Activated naive CD4-positive, alpha-beta T cell treated with anti-CD3 and anti-CD28 coated beads, Interleukin-2, amount 10 ng/mL, durations not matched to agents 7 days and 5 days (primary cell): Measurements from ENCODE around the gene USP43.
"Not testable (repeated sequence)": the region's sequence is repeated elsewhere in the genome, so short reads cannot be mapped to it uniquely, and the experiment has no call there.

Experiments
- CTCF ChIA-PET: fragments of 350-600 bp; sonication (Branson Sonifier 250); formaldehyde crosslinking; loops from one replicate; lab custom pipeline; 2021; ENCODE audit warnings: antibody characterized with exemption; lab: Charles Lee
- DNase-seq: peaks from one replicate; pipeline ENCODE4 v3.0.0-alpha.2; 2020
- H3K27ac Mint-ChIP-seq: one replicate; pipeline ENCODE4 v1.8.0; 2021; ENCODE audit warnings: mild to moderate bottlenecking, moderate library complexity, mixed read lengths
- H3K27me3 Mint-ChIP-seq: one replicate; pipeline ENCODE4 v1.8.0; 2021; ENCODE audit warnings: mild to moderate bottlenecking, mixed read lengths
- H3K36me3 Mint-ChIP-seq: one replicate; pipeline ENCODE4 v1.8.0; 2021; ENCODE audit warnings: mixed read lengths
- H3K4me1 Mint-ChIP-seq: one replicate; pipeline ENCODE4 v1.8.0; 2021; ENCODE audit warnings: mixed read lengths
- H3K4me3 Mint-ChIP-seq: one replicate; pipeline ENCODE4 v1.8.0; 2021; ENCODE audit warnings: mild to moderate bottlenecking, moderate library complexity, mixed read lengths
- H3K9me3 Mint-ChIP-seq: one replicate; pipeline ENCODE4 v1.8.0; 2021; ENCODE audit warnings: mixed read lengths

USP43 gene

GRCh38 chr17:9643611-9644010, 1.7 kb upstream of the USP43 start:
- H3K36me3 Mint-ChIP-seq: peaks cover 2% of the 10 kb centered on the region
- CTCF ChIA-PET: no interaction called here
- H3K27me3 Mint-ChIP-seq: peaks cover 59% of the 10 kb centered on the region
- H3K9me3 Mint-ChIP-seq: no peaks in the 10 kb centered on the region
- H3K4me1 Mint-ChIP-seq: peaks cover 15% of the 10 kb centered on the region
- H3K4me3 Mint-ChIP-seq: no peak overlapping the region
- no peak overlapping the region for H3K27ac Mint-ChIP-seq
- DNase-seq: no peak

GRCh38 chr17:9645851-9646545, 681 bp downstream of the USP43 start:
- peak; percentile 27 for DNase-seq
- Mint-ChIP-seq H3K27ac (no peak overlapping the region), H3K27me3 (peaks cover 59% of the 10 kb centered on the region), H3K4me1 (peaks cover 17% of the 10 kb centered on the region), H3K36me3 (peaks cover 2% of the 10 kb centered on the region), H3K4me3 (peak overlapping the region; percentile 64), H3K9me3 (no peaks in the 10 kb centered on the region)
- CTCF ChIA-PET: interaction anchor here (0.7 kb wide), 1 partner anchor 32 kb away, joined by 3 read pairs; no protein-coding TSS in a partner anchor

- CTCF ChIA-PET: interaction anchor here (0.7 kb wide), 1 partner anchor 31 kb away, joined by 3 read pairs; no protein-coding TSS in a partner anchor
- H3K9me3 Mint-ChIP-seq: no peaks in the 10 kb centered on the region
- peak overlapping the region; percentile 64 for H3K4me3 Mint-ChIP-seq
- H3K27ac Mint-ChIP-seq: no peak overlapping the region
- peaks cover 58% of the 10 kb centered on the region for H3K27me3 Mint-ChIP-seq
- peaks cover 17% of the 10 kb centered on the region for H3K4me1 Mint-ChIP-seq
- peaks cover 2% of the 10 kb centered on the region for H3K36me3 Mint-ChIP-seq
- DNase-seq: no peak
Measured at GRCh38 chr17:9646546-9646885, 1.2 kb downstream of the USP43 start.

DNA sequence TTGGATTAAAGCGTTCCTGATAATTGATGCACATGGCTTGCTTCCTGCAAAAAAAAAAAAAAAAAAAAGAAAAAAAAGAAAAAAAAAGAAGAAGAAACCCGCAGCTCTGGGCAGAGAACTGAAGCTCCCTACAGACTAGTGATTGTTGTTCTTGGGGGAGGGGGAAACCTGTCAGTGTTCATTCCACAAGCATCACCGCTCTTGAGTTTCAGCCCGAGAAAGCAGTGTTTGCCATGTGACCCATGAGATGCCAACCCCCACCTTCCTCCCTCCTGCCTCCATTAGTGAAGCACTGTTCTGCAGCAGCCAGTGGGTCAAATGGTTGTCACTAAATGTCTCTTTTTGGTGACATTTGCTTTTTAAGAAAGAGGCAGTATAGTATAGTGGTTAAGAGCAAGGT, 1.7 kb downstream of the USP43 start:
- Mint-ChIP-seq H3K27ac (no peak overlapping the region), H3K9me3 (no peaks in the 10 kb centered on the region), H3K36me3 (peaks cover 2% of the 10 kb centered on the region), H3K4me3 (no peak overlapping the region), H3K4me1 (peaks cover 17% of the 10 kb centered on the region), H3K27me3 (peaks cover 57% of the 10 kb centered on the region)
- DNase-seq: no peak
- CTCF ChIA-PET: interaction anchor here (0.7 kb wide), 1 partner anchor 31 kb away, joined by 3 read pairs; no protein-coding TSS in a partner anchor

GRCh38 chr17:9648521-9649110, 3.3 kb downstream of the USP43 start:
- peaks cover 2% of the 10 kb centered on the region for H3K36me3 Mint-ChIP-seq
- DNase-seq: no peak

DNA sequence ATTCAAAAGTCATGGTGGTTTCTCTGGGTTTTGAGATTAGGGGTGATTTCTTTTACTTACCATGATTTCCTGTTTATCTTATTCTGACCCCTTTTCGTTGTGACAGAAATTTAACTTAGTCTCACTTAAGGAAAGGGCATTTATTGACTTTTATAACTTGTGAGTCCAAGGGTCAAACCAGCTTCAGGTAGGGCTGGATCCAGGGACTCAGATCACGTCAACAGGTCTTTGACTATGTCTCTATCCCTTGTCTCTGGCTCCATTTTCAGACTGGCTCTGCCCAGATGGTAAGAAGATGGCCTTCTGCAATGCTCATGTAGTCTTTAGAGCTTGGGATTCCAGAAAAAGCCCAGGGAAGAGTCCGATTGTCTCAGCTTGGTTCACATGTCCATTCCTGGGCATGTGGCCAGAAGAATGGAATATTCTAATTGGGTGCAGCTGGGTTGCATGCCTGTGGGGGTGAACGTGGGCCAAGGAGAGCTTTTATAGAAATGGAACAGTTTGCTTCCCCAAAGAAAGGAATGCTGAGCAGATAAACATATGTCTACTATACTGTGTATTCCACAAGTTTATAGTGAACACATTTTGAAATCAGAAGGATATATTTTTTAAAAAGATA, 13.4 kb downstream of the USP43 start:
- no peaks in the 10 kb centered on the region for H3K4me1 Mint-ChIP-seq
- CTCF ChIA-PET: no interaction called here
- no peaks in the 10 kb centered on the region for H3K9me3 Mint-ChIP-seq
- DNase-seq: no peak
- no peaks in the 10 kb centered on the region for H3K36me3 Mint-ChIP-seq
- no peak overlapping the region for H3K4me3 Mint-ChIP-seq
- no peak overlapping the region for H3K27ac Mint-ChIP-seq
- peaks cover 3% of the 10 kb centered on the region for H3K27me3 Mint-ChIP-seq

More at GRCh38 chr17:9648521-9649110, 3.3 kb downstream of the USP43 start:
- peaks cover 17% of the 10 kb centered on the region for H3K4me1 Mint-ChIP-seq
- CTCF ChIA-PET: no interaction called here
- H3K4me3 Mint-ChIP-seq: no peak overlapping the region
- H3K27me3 Mint-ChIP-seq: peaks cover 65% of the 10 kb centered on the region
- no peaks in the 10 kb centered on the region for H3K9me3 Mint-ChIP-seq
- no peak overlapping the region for H3K27ac Mint-ChIP-seq

- Mint-ChIP-seq H3K27ac (no peak overlapping the region), H3K9me3 (peaks cover 4% of the 10 kb centered on the region), H3K4me1 (peaks cover 3% of the 10 kb centered on the region), H3K4me3 (no peak overlapping the region), H3K27me3 (no peaks in the 10 kb centered on the region), H3K36me3 (no peaks in the 10 kb centered on the region)
- CTCF ChIA-PET: no interaction called here
- DNase-seq: no peak
Measured at GRCh38 chr17:9661027-9661426, 15.7 kb downstream of the USP43 start.

DNA sequence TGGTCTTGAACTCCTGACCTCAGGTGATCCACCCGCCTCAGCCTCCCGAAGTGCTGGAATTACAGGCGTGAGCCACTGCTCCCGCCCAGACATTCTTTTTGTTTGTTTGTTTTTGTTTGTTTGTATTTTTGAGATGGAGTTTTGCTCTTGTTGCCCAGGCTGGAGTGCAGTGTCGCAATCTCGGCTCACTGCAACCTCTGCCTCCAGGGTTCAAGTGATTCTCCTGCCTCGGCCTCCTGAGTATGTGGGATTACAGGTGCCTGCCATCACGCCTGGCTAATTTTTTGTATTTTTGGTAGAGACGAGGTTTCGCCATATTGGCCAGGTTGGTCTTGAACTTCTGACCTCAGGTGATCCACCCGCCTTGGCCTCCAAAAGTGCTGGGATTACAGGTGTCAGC, 18.2 kb downstream of the USP43 start:
- H3K4me3 Mint-ChIP-seq, H3K9me3 Mint-ChIP-seq, H3K27ac Mint-ChIP-seq: not testable (repeated sequence)

GRCh38 chr17:9666461-9667050, 21.2 kb downstream of the USP43 start:
- peaks cover 13% of the 10 kb centered on the region for H3K27me3 Mint-ChIP-seq
- CTCF ChIA-PET: no interaction called here
- H3K4me1 Mint-ChIP-seq: peaks cover 13% of the 10 kb centered on the region
- H3K36me3 Mint-ChIP-seq: no peaks in the 10 kb centered on the region
- H3K27ac Mint-ChIP-seq: peak overlapping the region; percentile 65
- no peak for DNase-seq
- H3K9me3 Mint-ChIP-seq: peaks cover 4% of the 10 kb centered on the region
- no peak overlapping the region for H3K4me3 Mint-ChIP-seq

More for the DNA sequence above, 18.2 kb downstream of the USP43 start:
- H3K36me3 Mint-ChIP-seq, DNase-seq, H3K27me3 Mint-ChIP-seq, CTCF ChIA-PET: not testable (repeated sequence)
- peaks cover 13% of the 10 kb centered on the region for H3K4me1 Mint-ChIP-seq

DNA sequence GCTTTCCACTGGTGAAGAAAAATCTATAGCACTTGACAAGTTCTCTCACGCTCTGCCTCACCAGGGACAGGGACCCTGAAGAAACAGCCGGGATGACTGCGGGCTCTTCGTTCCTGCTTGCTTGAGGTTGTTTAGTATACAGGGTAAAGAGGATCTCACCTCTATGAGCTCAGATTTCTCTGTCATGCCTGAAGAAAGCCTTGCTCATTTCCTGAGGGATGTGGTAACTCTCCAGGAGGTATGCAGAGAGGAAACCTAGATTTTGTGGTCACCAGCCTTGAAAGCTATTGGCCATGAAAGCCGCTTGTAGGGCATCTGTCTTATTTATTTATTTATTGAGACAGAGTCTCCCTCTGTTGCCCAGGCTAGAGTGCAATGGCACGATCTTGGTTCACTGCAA, 23.2 kb downstream of the USP43 start:
- Mint-ChIP-seq H3K9me3 (peaks cover 4% of the 10 kb centered on the region), H3K4me3 (no peak overlapping the region), H3K36me3 (no peaks in the 10 kb centered on the region), H3K27me3 (peaks cover 13% of the 10 kb centered on the region), H3K4me1 (peaks cover 13% of the 10 kb centered on the region), H3K27ac (no peak overlapping the region)
- CTCF ChIA-PET: interaction anchor here (0.5 kb wide), 1 partner anchor 76 kb away, joined by 3 read pairs; no protein-coding TSS in a partner anchor
- no peak for DNase-seq

- CTCF ChIA-PET: no interaction called here
- DNase-seq: no peak
- Mint-ChIP-seq H3K27ac (no peak overlapping the region), H3K36me3 (no peaks in the 10 kb centered on the region), H3K4me1 (peaks cover 13% of the 10 kb centered on the region), H3K27me3 (peaks cover 13% of the 10 kb centered on the region), H3K4me3 (no peak overlapping the region), H3K9me3 (no peaks in the 10 kb centered on the region)
Measured at GRCh38 chr17:9669551-9670008, 24.3 kb downstream of the USP43 start.

- H3K27ac Mint-ChIP-seq: no peak overlapping the region
- H3K27me3 Mint-ChIP-seq: peaks cover 16% of the 10 kb centered on the region
- no peak overlapping the region for H3K4me3 Mint-ChIP-seq
- CTCF ChIA-PET: no interaction called here
- no peaks in the 10 kb centered on the region for H3K9me3 Mint-ChIP-seq
- DNase-seq: no peak
- peaks cover 13% of the 10 kb centered on the region for H3K4me1 Mint-ChIP-seq
- H3K36me3 Mint-ChIP-seq: no peaks in the 10 kb centered on the region
Measured at GRCh38 chr17:9670596-9670995, 25.3 kb downstream of the USP43 start.

- no peak overlapping the region for H3K27ac Mint-ChIP-seq
- no peak for DNase-seq
- H3K4me1 Mint-ChIP-seq: peaks cover 5% of the 10 kb centered on the region
- H3K4me3 Mint-ChIP-seq: no peak overlapping the region
- H3K36me3 Mint-ChIP-seq: no peaks in the 10 kb centered on the region
- H3K27me3 Mint-ChIP-seq: peaks cover 13% of the 10 kb centered on the region
- no peaks in the 10 kb centered on the region for H3K9me3 Mint-ChIP-seq
- CTCF ChIA-PET: no interaction called here
Measured at GRCh38 chr17:9671559-9671958, 26.2 kb downstream of the USP43 start.

GRCh38 chr17:9672266-9672665, 26.9 kb downstream of the USP43 start:
- no peak overlapping the region for H3K27ac Mint-ChIP-seq
- CTCF ChIA-PET: no interaction called here

More at GRCh38 chr17:9672266-9672665, 26.9 kb downstream of the USP43 start:
- H3K4me1 Mint-ChIP-seq: no peaks in the 10 kb centered on the region
- H3K9me3 Mint-ChIP-seq: no peaks in the 10 kb centered on the region
- H3K4me3 Mint-ChIP-seq: no peak overlapping the region
- no peak for DNase-seq
- no peaks in the 10 kb centered on the region for H3K36me3 Mint-ChIP-seq
- H3K27me3 Mint-ChIP-seq: peaks cover 12% of the 10 kb centered on the region
